WERI-Rb-1 (cell line): ENCODE results near the gene IL18R1.

Source experiments
- DNase-seq: peaks from one replicate; pipeline ENCODE4 v3.0.0-alpha.2; 2020
- H3K27ac ChIP-seq: fragments of 250-450 bp; sonication (Bioruptor Pico); 2 replicates; pipeline ENCODE4 v1.5.1; 2020; ENCODE audit warnings: mild to moderate bottlenecking, moderate library complexity
- H3K27me3 ChIP-seq: fragments of 250-450 bp; sonication (Bioruptor Pico); 2 replicates; pipeline ENCODE4 v1.5.1; 2021; ENCODE audit warnings: mild to moderate bottlenecking, low read depth, moderate library complexity; ENCODE audit not compliant: insufficient read depth, severe bottlenecking
- H3K36me3 ChIP-seq: fragments of 250-450 bp; sonication (Bioruptor Pico); 2 replicates; pipeline ENCODE4 v1.5.1; 2020; ENCODE audit warnings: mild to moderate bottlenecking, moderate library complexity
- H3K4me3 ChIP-seq: 2 replicates; pipeline ENCODE4 v1.5.1; 2011; ENCODE audit warnings: low read depth, mild to moderate bottlenecking, control low read depth, low read length
- H3K9me3 ChIP-seq: fragments of 250-450 bp; sonication (Bioruptor Pico); 2 replicates; pipeline ENCODE4 v1.5.1; 2021; ENCODE audit warnings: mild to moderate bottlenecking, moderate library complexity; ENCODE audit not compliant: severe bottlenecking
- CTCF ChIP-seq: IDR thresholded peaks from 2 replicates; pipeline ENCODE4 v1.5.1; 2011; ENCODE audit warnings: low read depth, mild to moderate bottlenecking, control low read depth, inconsistent platforms, low read length

The IL18R1 gene

DNA sequence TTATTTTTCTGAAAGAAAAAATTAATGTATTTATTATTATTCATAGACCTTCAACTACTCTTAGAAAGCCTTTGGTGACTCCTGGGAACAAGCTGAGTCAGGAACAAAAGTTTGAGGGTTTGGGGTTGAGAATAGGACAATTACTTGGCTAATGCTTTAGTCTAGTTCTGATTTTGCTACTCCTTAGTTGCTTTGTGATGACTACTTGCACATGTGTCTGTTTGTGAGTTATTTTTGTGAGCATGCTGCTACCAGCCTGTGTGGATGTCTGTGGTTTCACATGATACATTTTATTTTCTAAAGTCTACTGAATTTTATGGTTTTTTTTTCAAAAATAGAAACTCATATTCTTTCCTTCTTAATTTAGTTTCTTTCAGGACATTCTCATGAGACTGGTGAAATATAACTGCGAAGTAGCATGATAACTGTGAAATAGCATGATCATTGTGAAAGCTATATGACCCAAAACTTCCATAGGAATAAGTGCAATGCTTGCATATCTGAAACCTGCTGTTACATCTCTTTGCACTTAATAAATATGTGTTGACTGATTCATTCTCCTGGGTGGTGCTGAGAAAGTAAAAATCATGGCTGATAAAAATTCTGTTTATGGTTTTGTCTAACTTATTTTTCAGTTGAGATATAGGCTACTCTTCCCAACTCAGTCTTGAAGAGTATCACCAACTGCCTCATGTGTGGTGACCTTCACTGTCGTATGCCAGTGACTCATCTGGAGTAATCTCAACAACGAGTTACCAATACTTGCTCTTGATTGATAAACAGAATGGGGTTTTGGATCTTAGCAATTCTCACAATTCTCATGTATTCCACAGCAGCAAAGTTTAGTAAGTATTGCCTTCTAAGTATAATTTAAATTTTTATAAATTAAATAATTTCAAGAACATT lies 17.9 kb upstream of the IL18R1 start:
- no peak for TF ChIP-seq CTCF
- DNase-seq: no peak

GRCh38 chr2:102340778-102341177 lies 14.8 kb upstream of the IL18R1 start:
- Histone ChIP-seq H3K27ac (no peak overlapping the region), H3K4me3 (no peak overlapping the region), H3K36me3 (no peaks in the 10 kb centered on the region), H3K9me3 (no peaks in the 10 kb centered on the region), H3K27me3 (peaks cover 63% of the 10 kb centered on the region)
- TF ChIP-seq CTCF: no peak
- DNase-seq: no peak

More for the DNA sequence above, 17.9 kb upstream of the IL18R1 start:
- no peak overlapping the region for H3K4me3 ChIP-seq
- peaks cover 64% of the 10 kb centered on the region for H3K27me3 ChIP-seq
- H3K9me3 ChIP-seq: no peaks in the 10 kb centered on the region
- H3K27ac ChIP-seq: no peak overlapping the region
- no peaks in the 10 kb centered on the region for H3K36me3 ChIP-seq

DNA sequence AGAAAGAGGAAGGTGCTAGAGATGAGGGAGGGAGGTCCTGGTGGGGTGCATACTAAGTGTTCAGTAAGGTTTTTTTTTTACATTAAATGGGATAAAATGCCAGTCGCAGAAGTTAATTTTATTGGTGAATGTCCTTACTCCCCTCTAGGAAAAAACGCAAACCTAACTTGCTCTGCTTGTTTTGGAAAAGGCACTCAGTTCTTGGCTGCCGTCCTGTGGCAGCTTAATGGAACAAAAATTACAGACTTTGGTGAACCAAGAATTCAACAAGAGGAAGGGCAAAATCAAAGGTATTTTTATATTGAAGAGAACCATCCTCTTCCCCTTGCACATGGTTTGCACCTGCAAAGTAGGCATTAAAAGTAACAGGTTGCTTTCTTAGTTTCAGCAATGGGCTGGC lies 12.7 kb upstream of the IL18R1 start:
- Histone ChIP-seq H3K4me3 (no peak overlapping the region), H3K27ac (no peak overlapping the region), H3K9me3 (no peaks in the 10 kb centered on the region), H3K27me3 (peaks cover 56% of the 10 kb centered on the region), H3K36me3 (no peaks in the 10 kb centered on the region)
- DNase-seq: no peak
- no peak for TF ChIP-seq CTCF

DNA sequence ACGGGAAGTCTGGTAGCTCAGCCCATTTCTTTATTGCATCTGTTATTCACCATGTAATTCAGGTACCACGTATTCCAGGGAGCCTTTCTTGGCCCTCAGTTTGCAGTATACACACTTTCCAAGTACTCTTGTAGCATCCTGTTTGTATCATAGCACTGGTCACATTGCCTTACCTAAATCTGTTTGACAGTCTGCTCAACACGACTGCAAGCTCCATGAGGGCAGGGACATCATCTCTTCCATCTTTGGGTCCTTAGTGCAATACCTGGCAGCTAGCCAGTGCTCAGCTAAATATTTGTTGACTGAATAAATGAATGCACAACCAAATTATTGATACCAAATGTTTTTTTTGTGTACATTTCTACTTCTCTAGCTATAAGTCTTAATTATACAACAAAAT lies 11.2 kb upstream of the IL18R1 start:
- H3K27ac ChIP-seq: no peak overlapping the region

GRCh38 chr2:102345329-102345920 lies 10.2 kb upstream of the IL18R1 start:
- no peak for DNase-seq
- H3K36me3 ChIP-seq: no peaks in the 10 kb centered on the region
- no peak for TF ChIP-seq CTCF
- peaks cover 42% of the 10 kb centered on the region for H3K27me3 ChIP-seq
- H3K4me3 ChIP-seq: no peak overlapping the region
- H3K9me3 ChIP-seq: no peaks in the 10 kb centered on the region
- H3K27ac ChIP-seq: no peak overlapping the region

More for the DNA sequence above, 11.2 kb upstream of the IL18R1 start:
- H3K27me3 ChIP-seq: peaks cover 52% of the 10 kb centered on the region
- H3K4me3 ChIP-seq: no peak overlapping the region
- no peak for TF ChIP-seq CTCF
- H3K36me3 ChIP-seq: no peaks in the 10 kb centered on the region
- H3K9me3 ChIP-seq: no peaks in the 10 kb centered on the region
- DNase-seq: no peak
